Measurements from ENCODE around the gene TCF7L1.
A peak's percentile ranks its signal among the peaks of the same experiment; 100 is the strongest.

DNA sequence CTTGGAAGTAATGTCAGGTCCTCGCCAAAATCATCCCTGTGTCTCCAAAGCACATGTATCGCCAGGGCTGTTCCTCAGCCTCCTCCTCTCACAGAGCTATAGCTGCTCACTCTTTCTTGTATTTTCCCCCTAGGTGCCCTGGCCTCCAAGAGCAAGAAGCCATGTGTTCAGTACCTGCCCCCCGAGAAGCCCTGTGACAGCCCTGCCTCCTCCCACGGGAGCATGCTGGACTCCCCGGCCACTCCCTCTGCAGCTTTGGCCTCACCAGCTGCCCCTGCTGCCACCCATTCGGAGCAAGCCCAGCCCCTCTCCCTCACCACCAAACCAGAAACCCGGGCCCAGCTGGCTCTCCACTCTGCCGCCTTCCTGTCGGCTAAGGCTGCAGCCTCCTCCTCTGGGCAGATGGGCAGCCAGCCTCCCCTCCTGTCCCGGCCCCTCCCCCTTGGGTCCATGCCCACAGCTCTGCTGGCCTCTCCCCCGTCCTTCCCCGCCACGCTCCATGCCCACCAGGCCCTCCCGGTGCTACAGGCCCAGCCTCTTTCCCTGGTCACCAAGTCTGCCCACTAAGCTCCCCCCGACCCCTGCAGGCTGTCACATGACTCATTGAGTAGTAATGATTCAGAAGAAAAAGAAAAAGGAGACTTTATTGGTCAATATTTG lies 175.8 kb downstream of the TCF7L1 start:
- TF ChIP-seq FOSL2 (IDR thresholded peaks at IDR 0.05; ENCODE audit: borderline replicate concordance, low read depth) (no peak), EZH2phosphoT487 (IDR thresholded peaks at IDR 0.05; ENCODE audit: borderline replicate concordance, low read depth) (no peak), SIN3A (IDR thresholded peaks at IDR 0.05; ENCODE audit: borderline replicate concordance, low read depth, low read length) (peak; percentile 32; the same call in 1 of the 2 replicates), SMC3 (IDR thresholded peaks at IDR 0.05; ENCODE audit: low read depth, low read length) (no peak), GATA2 (CRISPR knock-in tag; IDR thresholded peaks at IDR 0.05) (no peak), TEAD4 (IDR thresholded peaks at IDR 0.05; ENCODE audit: borderline replicate concordance, insufficient read depth) (no peak), JUND (IDR thresholded peaks at IDR 0.05) (no peak; the same call in 1 of the 2 replicates), RAD21 (IDR thresholded peaks at IDR 0.05; ENCODE audit: low read length) (no peak), NRF1 (IDR thresholded peaks at IDR 0.05; ENCODE audit: low read depth, low read length) (no peak), POLR2AphosphoS5 (IDR thresholded peaks at IDR 0.05; ENCODE audit: low read depth, low read length) (no peak)
- TF ChIP-seq, protein P1, sequence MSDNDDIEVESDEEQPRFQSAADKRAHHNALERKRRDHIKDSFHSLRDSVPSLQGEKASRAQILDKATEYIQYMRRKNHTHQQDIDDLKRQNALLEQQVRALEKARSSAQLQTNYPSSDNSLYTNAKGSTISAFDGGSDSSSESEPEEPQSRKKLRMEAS (IDR thresholded peaks at IDR 0.05; ENCODE audit: low read depth), result no peak; the same call in 1 of the 2 replicates
- TF ChIP-seq, protein P2, sequence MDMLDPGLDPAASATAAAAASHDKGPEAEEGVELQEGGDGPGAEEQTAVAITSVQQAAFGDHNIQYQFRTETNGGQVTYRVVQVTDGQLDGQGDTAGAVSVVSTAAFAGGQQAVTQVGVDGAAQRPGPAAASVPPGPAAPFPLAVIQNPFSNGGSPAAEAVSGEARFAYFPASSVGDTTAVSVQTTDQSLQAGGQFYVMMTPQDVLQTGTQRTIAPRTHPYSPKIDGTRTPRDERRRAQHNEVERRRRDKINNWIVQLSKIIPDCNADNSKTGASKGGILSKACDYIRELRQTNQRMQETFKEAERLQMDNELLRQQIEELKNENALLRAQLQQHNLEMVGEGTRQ (IDR thresholded peaks at IDR 0.05; ENCODE audit: borderline replicate concordance, low read depth, low read length), result no peak
- TF ChIP-seq, protein P3, sequence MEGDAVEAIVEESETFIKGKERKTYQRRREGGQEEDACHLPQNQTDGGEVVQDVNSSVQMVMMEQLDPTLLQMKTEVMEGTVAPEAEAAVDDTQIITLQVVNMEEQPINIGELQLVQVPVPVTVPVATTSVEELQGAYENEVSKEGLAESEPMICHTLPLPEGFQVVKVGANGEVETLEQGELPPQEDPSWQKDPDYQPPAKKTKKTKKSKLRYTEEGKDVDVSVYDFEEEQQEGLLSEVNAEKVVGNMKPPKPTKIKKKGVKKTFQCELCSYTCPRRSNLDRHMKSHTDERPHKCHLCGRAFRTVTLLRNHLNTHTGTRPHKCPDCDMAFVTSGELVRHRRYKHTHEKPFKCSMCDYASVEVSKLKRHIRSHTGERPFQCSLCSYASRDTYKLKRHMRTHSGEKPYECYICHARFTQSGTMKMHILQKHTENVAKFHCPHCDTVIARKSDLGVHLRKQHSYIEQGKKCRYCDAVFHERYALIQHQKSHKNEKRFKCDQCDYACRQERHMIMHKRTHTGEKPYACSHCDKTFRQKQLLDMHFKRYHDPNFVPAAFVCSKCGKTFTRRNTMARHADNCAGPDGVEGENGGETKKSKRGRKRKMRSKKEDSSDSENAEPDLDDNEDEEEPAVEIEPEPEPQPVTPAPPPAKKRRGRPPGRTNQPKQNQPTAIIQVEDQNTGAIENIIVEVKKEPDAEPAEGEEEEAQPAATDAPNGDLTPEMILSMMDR (IDR thresholded peaks at IDR 0.05), result no peak

Measured in SK-N-SH (cell line).